Measurements from ENCODE around the gene MBOAT7.
"Not testable (repeated sequence)": the region's sequence is repeated elsewhere in the genome, so short reads cannot be mapped to it uniquely, and the experiment has no call there.

MBOAT7 gene

DNA sequence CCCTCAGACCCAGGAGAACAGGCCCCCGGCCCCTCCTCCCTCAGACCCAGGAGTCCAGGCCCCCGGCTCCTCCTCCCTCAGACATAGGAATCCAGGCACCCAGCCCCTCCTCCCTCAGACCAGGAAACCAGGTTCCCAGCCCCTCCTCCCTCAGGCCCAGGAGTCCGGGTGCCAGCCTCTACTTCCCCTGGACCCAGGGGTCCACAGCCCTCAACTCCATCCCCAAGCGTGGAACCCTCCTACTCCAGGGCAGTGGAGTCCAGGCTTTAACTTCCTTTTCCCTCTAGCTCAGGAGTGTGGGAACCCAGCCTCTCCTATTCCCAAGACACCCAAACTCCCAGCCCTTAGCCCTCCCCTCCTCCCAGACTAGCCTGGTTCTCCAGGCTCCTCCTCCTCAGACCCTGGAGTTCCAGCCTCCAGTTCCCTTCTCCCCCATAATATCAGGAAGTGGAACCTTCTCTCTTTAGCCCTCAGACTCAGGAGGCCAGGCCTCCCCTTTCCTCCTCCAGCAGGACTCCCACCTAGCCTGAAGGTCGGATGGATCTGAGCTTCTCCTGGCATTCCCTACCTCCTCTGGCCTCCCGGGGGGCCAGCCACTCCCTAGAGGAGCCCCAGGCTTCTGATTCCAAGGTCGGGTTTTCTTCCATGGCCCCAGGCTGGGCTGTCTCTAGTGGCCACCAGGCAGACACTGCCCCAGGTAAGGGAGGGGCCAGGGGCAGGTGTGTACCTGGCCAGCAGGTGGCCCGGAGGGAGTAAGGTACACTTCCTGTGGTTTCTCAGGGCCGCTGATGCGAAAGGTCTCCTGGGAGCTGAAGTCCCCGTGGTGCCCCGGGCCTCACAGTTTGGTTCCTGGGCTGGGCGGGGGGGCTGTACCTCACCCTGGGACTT, 16.7 kb downstream of the MBOAT7 start, which contains the start of gene TMC4:
TMC4 (minus strand) TSS at position 690 of the 888 bp plus-strand sequence; CDS start at position 647, 43 bp downstream.
- TF ChIP-seq, protein P1, sequence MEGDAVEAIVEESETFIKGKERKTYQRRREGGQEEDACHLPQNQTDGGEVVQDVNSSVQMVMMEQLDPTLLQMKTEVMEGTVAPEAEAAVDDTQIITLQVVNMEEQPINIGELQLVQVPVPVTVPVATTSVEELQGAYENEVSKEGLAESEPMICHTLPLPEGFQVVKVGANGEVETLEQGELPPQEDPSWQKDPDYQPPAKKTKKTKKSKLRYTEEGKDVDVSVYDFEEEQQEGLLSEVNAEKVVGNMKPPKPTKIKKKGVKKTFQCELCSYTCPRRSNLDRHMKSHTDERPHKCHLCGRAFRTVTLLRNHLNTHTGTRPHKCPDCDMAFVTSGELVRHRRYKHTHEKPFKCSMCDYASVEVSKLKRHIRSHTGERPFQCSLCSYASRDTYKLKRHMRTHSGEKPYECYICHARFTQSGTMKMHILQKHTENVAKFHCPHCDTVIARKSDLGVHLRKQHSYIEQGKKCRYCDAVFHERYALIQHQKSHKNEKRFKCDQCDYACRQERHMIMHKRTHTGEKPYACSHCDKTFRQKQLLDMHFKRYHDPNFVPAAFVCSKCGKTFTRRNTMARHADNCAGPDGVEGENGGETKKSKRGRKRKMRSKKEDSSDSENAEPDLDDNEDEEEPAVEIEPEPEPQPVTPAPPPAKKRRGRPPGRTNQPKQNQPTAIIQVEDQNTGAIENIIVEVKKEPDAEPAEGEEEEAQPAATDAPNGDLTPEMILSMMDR (IDR thresholded peaks at IDR 0.05; ENCODE audit: extremely low read depth, insufficient read depth, missing control alignments), result peak; percentile 10
- in situ Hi-C loops (cut with MboI; ENCODE audit: low pct_unique_long_range_greater_than_20kb, low sequenced_read_pairs, unreplicated experiment), result no loop called here
- DNase-seq (ENCODE audit: low spot score), result no peak

DNA sequence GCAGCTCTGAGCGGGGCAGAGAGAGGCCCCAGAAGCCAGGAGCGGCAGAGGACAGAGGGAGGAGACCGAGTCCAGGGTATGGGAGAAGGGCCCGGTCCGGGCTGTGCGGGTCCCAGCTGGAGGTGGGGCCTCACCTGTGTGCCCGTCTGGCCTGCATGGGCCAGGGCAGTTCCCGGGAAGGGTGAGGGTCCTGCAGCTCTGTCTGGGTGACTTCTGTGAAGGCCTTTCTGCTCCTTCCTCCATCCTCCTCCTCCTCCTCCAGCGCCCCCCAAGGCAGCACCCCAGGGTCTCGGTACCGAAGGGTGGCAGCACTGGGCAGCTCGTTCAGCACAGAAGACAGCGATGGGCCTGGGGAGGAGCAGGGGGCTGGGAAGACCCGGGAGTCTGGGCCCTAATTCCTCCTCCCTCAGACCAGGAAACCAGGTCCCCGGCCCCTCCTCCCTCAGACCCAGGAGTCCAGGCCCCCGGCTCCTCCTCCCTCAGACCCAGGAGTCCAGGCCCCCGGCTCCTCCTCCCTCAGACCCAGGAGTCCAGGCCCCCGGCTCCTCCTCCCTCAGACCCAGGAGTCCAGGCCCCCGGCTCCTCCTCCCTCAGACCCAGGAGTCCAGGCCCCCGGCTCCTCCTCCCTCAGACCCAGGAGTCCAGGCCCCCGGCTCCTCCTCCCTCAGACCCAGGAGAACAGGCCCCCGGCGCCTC, 17.5 kb downstream of the MBOAT7 start:
- DNase-seq (ENCODE audit: low spot score); in situ Hi-C loops (cut with MboI; ENCODE audit: low pct_unique_long_range_greater_than_20kb, low sequenced_read_pairs, unreplicated experiment): not testable (repeated sequence)

GRCh38 chr19:54169149-54169740, 20.1 kb downstream of the MBOAT7 start:
- TF ChIP-seq, protein P1 (IDR thresholded peaks at IDR 0.05; ENCODE audit: extremely low read depth, insufficient read depth, missing control alignments), result no peak
- in situ Hi-C loops (cut with MboI; ENCODE audit: low pct_unique_long_range_greater_than_20kb, low sequenced_read_pairs, unreplicated experiment), result no loop called here

GRCh38 chr19:54168174-54168917, 21.0 kb downstream of the MBOAT7 start:
- peak; percentile 92 for DNase-seq (ENCODE audit: low spot score)
- in situ Hi-C loops (cut with MboI; ENCODE audit: low pct_unique_long_range_greater_than_20kb, low sequenced_read_pairs, unreplicated experiment), result no loop called here
- TF ChIP-seq, protein P1 (IDR thresholded peaks at IDR 0.05; ENCODE audit: extremely low read depth, insufficient read depth, missing control alignments), result peak; percentile 95

More at GRCh38 chr19:54169149-54169740, 20.1 kb downstream of the MBOAT7 start:
- no peak for DNase-seq (ENCODE audit: low spot score)

- DNase-seq (ENCODE audit: low spot score), result no peak
- TF ChIP-seq, protein P1 (IDR thresholded peaks at IDR 0.05; ENCODE audit: extremely low read depth, insufficient read depth, missing control alignments), result no peak
- in situ Hi-C loops (cut with MboI; ENCODE audit: low pct_unique_long_range_greater_than_20kb, low sequenced_read_pairs, unreplicated experiment), result no loop called here
Observed at GRCh38 chr19:54165222-54165621, 24.2 kb downstream of the MBOAT7 start.

- in situ Hi-C loops (cut with MboI; ENCODE audit: low pct_unique_long_range_greater_than_20kb, low sequenced_read_pairs, unreplicated experiment), result no loop called here
- TF ChIP-seq, protein P1 (IDR thresholded peaks at IDR 0.05; ENCODE audit: extremely low read depth, insufficient read depth, missing control alignments), result no peak
- peak; percentile 44 for DNase-seq (ENCODE audit: low spot score)
Observed at GRCh38 chr19:54164369-54165068, 24.9 kb downstream of the MBOAT7 start.

Measured in GM13977 (cell line).